GM12878 (cell line): ENCODE measurements around the gene COL4A1. TPM values are rescaled to one million over a fixed set of nuclear protein-coding genes. Genes with fewer than 3 reads are reported as not detected.

ENCODE experiments used
- ASH2L ChIP-seq: fragments of 300-600, 200-600 bp; sonication (generic); IDR thresholded peaks from 2 replicates; pipeline ENCODE4 v1.6.1; 2017; ENCODE audit warnings: low read depth, mild to moderate bottlenecking, borderline replicate concordance
- ATF3 ChIP-seq: IDR thresholded peaks from 2 replicates; pipeline ENCODE4 v1.6.1; 2011; ENCODE audit warnings: low read depth, mild to moderate bottlenecking, low read length, moderate library complexity, borderline replicate concordance; ENCODE audit errors: extremely low read depth
- BCL11A ChIP-seq: IDR thresholded peaks from 2 replicates; pipeline ENCODE4 v1.6.1; 2011; ENCODE audit warnings: low read depth, low read length
- CBX3 ChIP-seq: fragments of 200-600 bp; sonication (generic); IDR thresholded peaks from 2 replicates; pipeline ENCODE4 v1.6.1; 2016; ENCODE audit warnings: low read depth, borderline replicate concordance
- CBX5 ChIP-seq: sonication (generic); IDR thresholded peaks from 2 replicates; pipeline ENCODE4 v1.6.1; 2016; ENCODE audit warnings: low read depth, moderate library complexity, mild to moderate bottlenecking, inconsistent platforms
- CHD4 ChIP-seq: fragments of 200-600 bp; sonication (generic); IDR thresholded peaks from 2 replicates; pipeline ENCODE4 v1.6.1; 2016; ENCODE audit warnings: mild to moderate bottlenecking
- CREB1 ChIP-seq: IDR thresholded peaks from 2 replicates; pipeline ENCODE4 v1.6.1; 2012; ENCODE audit warnings: low read depth, mild to moderate bottlenecking, inconsistent platforms
- CUX1 ChIP-seq: IDR thresholded peaks from 2 replicates; pipeline ENCODE4 v1.6.1; 2012; ENCODE audit warnings: improper control_type of control experiment, low read depth, low read length; ENCODE audit not compliant: insufficient replicate concordance
- ETV6 ChIP-seq, 2 experiments: fragments of 450-650 bp in 1 of 2; IDR thresholded peaks in 1 of 2; conservative IDR thresholded peaks in 1 of 2; 2 replicates each; pipeline ENCODE4 v1.6.1; 2014; ENCODE audit warnings: antibody characterized with exemption in 1 of 2, borderline replicate concordance in 1 of 2, low read depth in 1 of 2, mild to moderate bottlenecking in 1 of 2, moderate library complexity in 1 of 2
- HDAC6 ChIP-seq: fragments of 200-600 bp; sonication (generic); IDR thresholded peaks from one replicate; pipeline ENCODE4 v1.8.0; 2017; ENCODE audit warnings: antibody characterized with exemption; ENCODE audit not compliant: unreplicated experiment
- IRF4 ChIP-seq: IDR thresholded peaks from 2 replicates; pipeline ENCODE4 v1.6.1; 2011; ENCODE audit warnings: low read depth, low read length
- KDM1A ChIP-seq: fragments of 200-600 bp; sonication (generic); IDR thresholded peaks from 2 replicates; pipeline ENCODE4 v1.6.1; 2016; ENCODE audit warnings: borderline replicate concordance
- NFIC ChIP-seq: IDR thresholded peaks from 2 replicates; pipeline ENCODE4 v1.6.1; 2012; ENCODE audit warnings: low read depth, mild to moderate bottlenecking, inconsistent platforms, low read length, moderate library complexity
- NFYA ChIP-seq: IDR thresholded peaks from 2 replicates; pipeline ENCODE4 v1.6.1; 2011; ENCODE audit warnings: low read depth, mild to moderate bottlenecking, low read length, improper control_type of control experiment, borderline replicate concordance
- NR2C2 ChIP-seq: IDR thresholded peaks from 2 replicates; pipeline ENCODE4 v1.6.1; 2011; ENCODE audit warnings: borderline replicate concordance, low read depth; ENCODE audit not compliant: control insufficient read depth, insufficient read length
- POLR2AphosphoS5 ChIP-seq: IDR thresholded peaks from 2 replicates; pipeline ENCODE4 v1.6.1; 2011; ENCODE audit warnings: mild to moderate bottlenecking, low read length, inconsistent platforms
- RELA ChIP-seq: fragments of 450-650 bp; IDR thresholded peaks from 2 replicates; pipeline ENCODE4 v1.8.0; 2014; ENCODE audit warnings: borderline replicate concordance; ENCODE audit not compliant: partially characterized antibody
- SIN3A ChIP-seq: IDR thresholded peaks from 2 replicates; pipeline ENCODE4 v1.6.1; 2012; ENCODE audit warnings: low read depth, low read length, improper control_type of control experiment
- SREBF1 ChIP-seq: IDR thresholded peaks from 2 replicates; pipeline ENCODE4 v1.6.1; 2012; ENCODE audit warnings: mild to moderate bottlenecking, low read length
- TCF3 ChIP-seq: IDR thresholded peaks from 2 replicates; pipeline ENCODE4 v1.6.1; 2012; ENCODE audit warnings: low read depth, mild to moderate bottlenecking, low read length, borderline replicate concordance; ENCODE audit not compliant: insufficient read depth
- ZNF274 ChIP-seq: IDR thresholded peaks from one replicate; pipeline ENCODE4 v1.8.0; 2011; ENCODE audit not compliant: insufficient read length, insufficient read depth
- ZNF687 ChIP-seq: fragments of 450-650 bp; IDR thresholded peaks from 2 replicates; pipeline ENCODE4 v1.6.1; 2017; ENCODE audit warnings: mild to moderate bottlenecking, moderate library complexity
- polyA plus RNA-seq, 11 experiments: library from polyadenylated mRNA; depleted of rRNA in 4 of 11; unstranded in 6 of 11; stranded (reverse) in 5 of 11; fragments of >200 nt; fragmentation: Nextera tagmentation in 4 of 11; fragmentation: Illumina TruSeq in 1 of 11; extraction: Ambion mirVana in 4 of 11; extraction: Trizol in 1 of 11; gene quantifications; 1 replicate in 1 of 11; 2 replicates in 10 of 11; pipeline versions ENCODE4 v1.2.1 to v1.2.3, GENCODE V29; 2011 to 2016; ENCODE audit warnings: inconsistent platforms in 2 of 11, missing spikeins in 2 of 11, low read depth in 1 of 11
- total RNA-seq, 4 experiments: library from RNA; depleted of rRNA in 3 of 4; stranded (reverse); fragments of >200 nt in 3 of 4; fragmentation: Illumina TruSeq in 1 of 4; extraction: Trizol in 1 of 4; gene quantifications; 2 replicates each; pipeline versions ENCODE4 v1.2.1 to v1.2.3, GENCODE V29; 2013 to 2021

Gene COL4A1
- total and polyA plus RNA-seq, 10 of the 15 experiments (the other 5 are each of a cell fraction or from before 2014, with no cell fraction given): 0.07 to 0.31 (median 0.13) TPM; not detected in 6

GRCh38 chr13:110121422-110122083 is 185.4 kb downstream of the COL4A1 start (continued):
- no peak for TF ChIP-seq ASH2L
- TF ChIP-seq KDM1A: no peak
- no peak for TF ChIP-seq CBX3
- TF ChIP-seq ZNF274: no peak
- no peak for TF ChIP-seq ETV6 (conservative IDR thresholded peaks at IDR 0.05 in 1 of 2, IDR thresholded peaks at IDR 0.05 in 1 of 2; ENCODE audit: borderline replicate concordance in 1 of 2, low read depth in 1 of 2)
- TF ChIP-seq IRF4: no peak
- no peak for TF ChIP-seq NR2C2
- no peak for TF ChIP-seq ATF3
- TF ChIP-seq RELA: peak; percentile 10
- no peak for TF ChIP-seq CREB1
- peak; percentile 19; the same call in 1 of the 2 replicates for TF ChIP-seq NFIC
- no peak for TF ChIP-seq CHD4
- TF ChIP-seq TCF3: no peak
- no peak for TF ChIP-seq NFYA
- TF ChIP-seq ZNF687: 0 out of 2 replicates have a peak, but pooled peaks have one; percentile 27
- no peak for TF ChIP-seq HDAC6
- peak; percentile 63 for TF ChIP-seq POLR2AphosphoS5
- no peak for TF ChIP-seq SREBF1
- no peak for TF ChIP-seq CBX5
- TF ChIP-seq BCL11A: peak; percentile 55; the same call in 1 of the 2 replicates
- no peak for TF ChIP-seq SIN3A
- peak; percentile 78 for TF ChIP-seq CUX1
